SIG-M5 (cell line): ENCODE results near the gene CSF2.

Experiments
- DNase-seq: peaks from one replicate; lab custom pipeline; 2025; lab: John Stamatoyannopoulos, UW

CSF2 gene

DNA sequence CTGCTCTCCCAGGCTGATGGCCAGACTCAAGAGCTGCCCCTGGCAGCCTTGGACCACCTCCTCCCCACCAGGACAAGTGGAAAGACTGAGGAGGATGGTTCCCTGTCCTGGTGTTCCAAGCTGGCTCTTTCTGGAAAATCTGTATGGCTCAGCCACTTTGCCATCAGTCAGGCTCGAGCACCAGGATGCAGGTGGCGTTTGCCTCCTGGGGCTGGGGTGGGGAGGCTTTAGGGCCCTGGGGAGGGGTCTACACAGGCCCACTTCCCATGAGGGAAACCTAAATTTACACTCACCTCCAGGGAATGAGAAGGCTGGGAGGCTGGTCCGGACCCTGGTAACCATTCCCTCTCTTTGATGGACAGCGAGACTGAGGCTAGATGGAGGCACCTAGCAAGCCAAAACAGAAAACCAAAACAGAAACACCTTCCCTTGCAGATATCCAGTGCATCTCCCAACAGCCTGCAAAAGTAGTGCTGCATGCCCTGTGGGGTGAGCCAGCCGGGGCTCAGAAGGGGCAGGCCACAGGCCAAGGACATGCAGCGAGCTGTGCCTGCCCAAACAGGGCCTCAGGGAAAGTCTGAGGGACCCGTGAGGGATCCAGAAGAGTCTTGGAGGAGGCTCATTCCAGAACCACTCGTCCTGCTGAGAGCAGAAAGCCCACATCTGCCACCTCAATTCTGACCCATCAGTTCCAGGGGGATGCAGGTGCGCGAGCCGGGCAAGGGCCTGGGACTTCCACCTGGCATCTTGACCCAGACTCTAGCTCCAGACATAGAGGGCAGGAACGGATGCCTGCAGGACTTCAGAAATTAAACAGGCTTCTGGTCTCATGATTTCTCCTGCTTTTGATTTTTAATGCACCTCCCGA, 5.4 kb upstream of the CSF2 start:
- no peak for DNase-seq

DNA sequence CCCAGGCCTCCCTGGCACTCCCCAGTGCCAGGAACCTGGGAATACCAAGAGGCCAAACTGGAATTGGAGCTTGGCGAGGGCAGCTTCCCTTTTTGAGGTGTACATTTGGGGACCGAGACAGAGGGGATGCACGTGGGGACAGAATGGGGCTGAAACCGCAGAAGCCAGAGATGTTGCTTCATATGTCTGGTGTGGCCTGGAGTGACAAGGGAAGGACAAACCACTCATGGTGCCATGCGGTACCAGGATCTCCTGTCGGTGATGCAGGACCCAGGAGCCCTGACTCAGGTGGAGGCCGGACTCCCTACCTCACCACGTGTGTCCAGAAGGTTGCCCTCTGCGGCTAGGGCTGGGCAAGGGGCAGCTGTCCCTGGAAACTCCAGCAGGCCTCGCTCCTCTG, 4.0 kb upstream of the CSF2 start:
- DNase-seq = no peak

DNA sequence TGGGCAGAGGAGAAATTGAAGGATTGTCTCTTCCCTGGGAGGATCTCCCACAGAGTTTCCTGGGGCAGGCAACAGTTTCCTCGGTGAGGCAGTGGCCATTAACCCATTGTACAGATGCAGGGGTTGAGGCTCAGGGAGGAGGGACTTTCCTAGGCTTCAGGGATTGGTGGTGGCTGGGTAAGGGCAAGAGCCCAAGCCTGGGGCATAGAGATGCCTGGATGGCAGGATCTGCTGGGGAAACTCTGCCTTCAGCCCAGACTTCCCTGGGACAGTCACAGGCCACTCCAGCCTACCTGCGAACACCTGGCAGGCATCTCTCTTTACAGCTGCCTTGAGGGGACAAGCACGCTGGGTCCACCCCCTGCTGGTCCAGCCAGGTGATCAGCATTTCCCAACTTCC, 3.6 kb upstream of the CSF2 start:
- no peak for DNase-seq

DNA sequence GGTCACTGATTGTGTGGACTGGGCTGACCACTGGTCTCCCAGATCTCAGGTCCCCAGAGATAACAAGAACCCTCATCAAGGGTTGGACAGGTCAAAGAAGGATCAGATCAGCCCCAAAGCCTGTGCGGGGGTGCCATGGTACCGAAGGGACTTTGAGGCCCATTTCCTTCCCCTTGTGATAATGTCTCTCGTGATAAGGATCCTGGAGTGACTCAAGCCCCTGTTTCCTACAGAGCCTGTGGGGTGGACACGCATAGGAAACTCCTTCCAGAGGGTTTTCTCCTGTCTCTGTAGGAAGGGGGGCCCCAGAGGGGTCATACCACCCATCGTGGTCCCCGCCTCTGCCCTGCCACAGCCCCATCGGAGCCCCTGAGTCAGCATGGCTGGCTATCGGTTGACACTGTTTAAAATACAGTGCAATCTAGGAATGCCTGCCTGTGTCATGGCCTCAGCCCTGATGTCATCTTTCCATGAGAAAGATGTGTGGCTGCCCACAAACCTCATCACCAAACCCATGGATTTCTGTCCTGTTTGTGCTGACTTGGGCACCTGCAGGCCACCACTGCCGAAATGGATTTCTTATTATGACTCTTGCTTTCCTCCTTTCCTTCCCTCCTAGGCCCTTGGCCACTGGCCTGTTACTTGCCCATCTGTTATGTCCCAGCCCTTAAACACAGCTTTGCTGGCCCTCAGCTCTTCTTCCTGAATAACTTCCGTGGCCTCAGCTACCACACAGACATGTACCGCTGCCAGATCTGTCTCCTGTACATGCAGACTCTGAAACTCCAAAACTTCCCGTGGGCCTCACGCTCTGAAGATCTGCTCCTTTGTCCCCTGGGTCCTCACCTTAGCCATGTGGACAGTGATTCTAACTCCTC, 2.9 kb upstream of the CSF2 start:
- no peak for DNase-seq

DNA sequence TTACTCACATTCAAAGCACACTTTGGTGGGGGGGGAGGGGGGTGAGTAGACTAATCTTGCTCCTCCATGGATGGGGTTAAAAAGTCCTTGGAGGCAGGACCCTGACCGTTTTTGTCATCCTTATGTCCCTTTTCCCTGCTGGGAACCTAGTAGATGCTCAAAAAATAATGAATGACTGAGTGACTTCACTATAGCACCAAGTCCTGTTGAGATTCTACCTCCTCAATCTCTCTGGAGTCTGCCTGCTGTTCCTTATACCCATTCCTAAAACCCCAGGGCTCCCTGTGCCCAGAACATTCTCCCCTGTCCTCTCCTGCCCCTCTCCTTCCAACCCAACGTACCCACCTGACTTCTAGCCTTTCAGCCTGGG, 2.3 kb upstream of the CSF2 start:
- no peak for DNase-seq

DNA sequence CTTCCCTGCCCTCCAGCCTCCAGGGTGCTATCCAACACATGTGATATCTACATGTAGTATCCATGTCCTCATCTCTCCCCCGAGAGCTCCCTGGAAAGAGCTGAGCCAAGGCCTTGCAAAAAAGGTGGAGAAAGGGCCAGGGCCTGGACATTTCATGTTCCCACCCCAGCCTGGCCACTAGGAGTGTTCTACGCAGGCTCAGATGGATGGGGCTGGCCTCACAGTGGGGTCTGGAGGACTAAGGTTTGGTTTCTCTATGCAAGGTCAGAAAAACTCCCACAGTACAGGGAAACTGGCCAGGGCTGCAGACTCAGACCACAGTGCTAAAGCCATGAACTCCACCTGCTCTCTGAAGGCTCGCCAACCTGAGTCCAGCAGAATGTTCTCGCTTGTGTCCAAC, 1.5 kb upstream of the CSF2 start:
- DNase-seq = no peak

DNA sequence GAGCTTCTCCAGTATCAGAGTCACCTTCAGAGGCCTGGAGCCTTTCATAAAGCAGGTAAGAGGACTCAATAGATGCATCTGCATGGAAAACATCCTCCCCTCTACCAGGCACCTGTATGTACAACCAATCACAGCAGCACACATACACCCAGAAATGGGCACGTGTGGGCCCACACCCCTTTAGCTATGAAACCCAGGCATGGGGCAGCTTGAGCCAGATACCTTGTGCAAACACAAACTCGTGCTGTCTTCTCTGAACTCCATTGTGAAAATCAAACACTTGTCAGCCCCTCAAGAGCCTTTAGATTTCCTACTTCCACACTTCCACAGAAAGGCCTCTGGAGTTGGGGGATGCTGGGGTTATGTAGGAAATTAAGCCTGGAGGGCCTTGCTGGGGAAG, 1.1 kb upstream of the CSF2 start:
- DNase-seq = no peak

DNA sequence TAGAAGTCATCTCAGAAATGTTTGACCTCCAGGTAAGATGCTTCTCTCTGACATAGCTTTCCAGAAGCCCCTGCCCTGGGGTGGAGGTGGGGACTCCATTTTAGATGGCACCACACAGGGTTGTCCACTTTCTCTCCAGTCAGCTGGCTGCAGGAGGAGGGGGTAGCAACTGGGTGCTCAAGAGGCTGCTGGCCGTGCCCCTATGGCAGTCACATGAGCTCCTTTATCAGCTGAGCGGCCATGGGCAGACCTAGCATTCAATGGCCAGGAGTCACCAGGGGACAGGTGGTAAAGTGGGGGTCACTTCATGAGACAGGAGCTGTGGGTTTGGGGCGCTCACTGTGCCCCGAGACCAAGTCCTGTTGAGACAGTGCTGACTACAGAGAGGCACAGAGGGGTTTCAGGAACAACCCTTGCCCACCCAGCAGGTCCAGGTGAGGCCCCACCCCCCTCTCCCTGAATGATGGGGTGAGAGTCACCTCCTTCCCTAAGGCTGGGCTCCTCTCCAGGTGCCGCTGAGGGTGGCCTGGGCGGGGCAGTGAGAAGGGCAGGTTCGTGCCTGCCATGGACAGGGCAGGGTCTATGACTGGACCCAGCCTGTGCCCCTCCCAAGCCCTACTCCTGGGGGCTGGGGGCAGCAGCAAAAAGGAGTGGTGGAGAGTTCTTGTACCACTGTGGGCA, 642 bp downstream of the CSF2 start:
- DNase-seq = no peak

DNA sequence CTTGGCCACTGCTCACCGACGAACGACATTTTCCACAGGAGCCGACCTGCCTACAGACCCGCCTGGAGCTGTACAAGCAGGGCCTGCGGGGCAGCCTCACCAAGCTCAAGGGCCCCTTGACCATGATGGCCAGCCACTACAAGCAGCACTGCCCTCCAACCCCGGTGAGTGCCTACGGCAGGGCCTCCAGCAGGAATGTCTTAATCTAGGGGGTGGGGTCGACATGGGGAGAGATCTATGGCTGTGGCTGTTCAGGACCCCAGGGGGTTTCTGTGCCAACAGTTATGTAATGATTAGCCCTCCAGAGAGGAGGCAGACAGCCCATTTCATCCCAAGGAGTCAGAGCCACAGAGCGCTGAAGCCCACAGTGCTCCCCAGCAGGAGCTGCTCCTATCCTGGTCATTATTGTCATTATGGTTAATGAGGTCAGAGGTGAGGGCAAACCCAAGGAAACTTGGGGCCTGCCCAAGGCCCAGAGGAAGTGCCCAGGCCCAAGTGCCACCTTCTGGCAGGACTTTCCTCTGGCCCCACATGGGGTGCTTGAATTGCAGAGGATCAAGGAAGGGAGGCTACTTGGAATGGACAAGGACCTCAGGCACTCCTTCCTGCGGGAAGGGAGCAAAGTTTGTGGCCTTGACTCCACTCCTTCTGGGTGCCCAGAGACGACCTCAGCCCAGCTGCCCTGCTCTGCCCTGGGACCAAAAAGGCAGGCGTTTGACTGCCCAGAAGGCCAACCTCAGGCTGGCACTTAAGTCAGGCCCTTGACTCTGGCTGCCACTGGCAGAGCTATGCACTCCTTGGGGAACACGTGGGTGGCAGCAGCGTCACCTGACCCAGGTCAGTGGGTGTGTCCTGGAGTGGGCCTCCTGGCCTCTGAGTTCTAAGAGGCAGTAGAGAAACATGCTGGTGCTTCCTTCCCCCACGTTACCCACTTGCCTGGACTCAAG, 1.5 kb downstream of the CSF2 start:
- DNase-seq = no peak

DNA sequence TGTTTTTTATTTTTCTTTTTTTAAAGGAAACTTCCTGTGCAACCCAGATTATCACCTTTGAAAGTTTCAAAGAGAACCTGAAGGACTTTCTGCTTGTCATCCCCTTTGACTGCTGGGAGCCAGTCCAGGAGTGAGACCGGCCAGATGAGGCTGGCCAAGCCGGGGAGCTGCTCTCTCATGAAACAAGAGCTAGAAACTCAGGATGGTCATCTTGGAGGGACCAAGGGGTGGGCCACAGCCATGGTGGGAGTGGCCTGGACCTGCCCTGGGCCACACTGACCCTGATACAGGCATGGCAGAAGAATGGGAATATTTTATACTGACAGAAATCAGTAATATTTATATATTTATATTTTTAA, 2.1 kb downstream of the CSF2 start:
- no peak for DNase-seq

DNA sequence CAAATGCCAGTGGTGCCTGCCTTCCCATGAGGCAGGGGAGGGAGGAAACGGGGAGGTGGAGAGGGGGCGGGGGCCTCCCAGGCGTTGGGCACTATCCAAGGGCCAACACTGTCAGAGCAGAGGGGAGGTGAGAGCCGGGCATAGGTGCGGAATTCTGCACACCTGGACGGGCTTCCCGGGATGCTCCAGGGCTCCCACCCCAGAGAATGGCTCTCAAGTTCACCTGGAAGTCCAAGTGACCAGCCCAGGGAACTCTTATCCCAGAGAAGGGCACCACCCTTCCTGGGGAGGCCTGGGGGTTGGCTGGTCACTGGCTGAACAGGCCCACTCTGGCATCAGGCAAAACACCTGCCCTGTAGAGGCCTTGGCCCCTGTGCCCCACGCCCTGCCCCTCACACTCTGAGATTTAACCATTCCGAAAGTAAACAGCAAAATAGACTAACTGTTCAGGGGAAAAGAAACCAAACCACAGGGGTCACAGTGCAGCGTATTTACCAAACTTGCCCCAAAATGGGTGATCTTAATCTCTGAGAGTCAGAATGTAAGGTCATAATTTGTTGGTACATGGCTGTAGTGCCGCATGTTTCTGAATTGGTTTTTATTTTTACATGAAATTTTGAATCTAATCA, 2.7 kb downstream of the CSF2 start:
- DNase-seq = no peak

DNA sequence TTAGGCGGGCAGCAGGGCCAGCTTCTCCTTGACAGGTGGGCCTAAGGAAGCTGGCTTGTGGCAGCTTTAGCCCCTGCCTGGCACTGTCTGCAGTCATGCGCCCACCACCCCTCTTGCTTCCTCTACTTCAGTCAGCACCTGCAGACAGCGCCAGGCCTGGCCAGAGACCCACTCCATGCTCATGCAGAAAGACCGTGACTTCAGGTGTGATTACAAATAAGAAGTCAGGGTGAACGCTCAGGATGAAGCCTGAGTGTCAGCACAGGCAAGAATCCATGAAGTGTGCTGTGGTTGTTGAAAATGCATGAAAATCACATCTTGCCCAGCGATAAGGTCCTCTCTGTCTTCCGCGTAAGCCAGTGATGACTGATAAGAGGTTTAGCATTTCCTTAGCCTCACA, 3.4 kb downstream of the CSF2 start:
- DNase-seq = no peak

DNA sequence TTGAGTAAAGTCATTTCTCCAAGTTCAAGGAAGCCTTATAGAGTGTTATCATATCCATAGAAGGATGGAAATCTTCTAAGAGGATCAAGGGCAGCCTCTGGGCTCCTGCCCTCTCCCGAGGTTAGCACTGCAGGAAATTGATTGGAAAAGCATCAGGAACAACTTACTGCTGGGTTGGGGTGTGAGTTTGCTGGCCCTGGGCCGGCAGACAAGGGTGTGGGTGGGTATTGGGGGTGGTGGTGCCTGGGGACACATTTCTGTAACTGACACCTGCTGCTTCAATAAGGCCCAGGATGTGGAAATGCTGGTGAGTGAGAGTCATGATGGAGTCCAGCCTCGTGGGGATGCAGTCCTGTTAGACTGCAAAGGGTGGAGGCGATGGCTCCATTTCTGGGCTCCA, 5.5 kb downstream of the CSF2 start:
- DNase-seq = no peak

DNA sequence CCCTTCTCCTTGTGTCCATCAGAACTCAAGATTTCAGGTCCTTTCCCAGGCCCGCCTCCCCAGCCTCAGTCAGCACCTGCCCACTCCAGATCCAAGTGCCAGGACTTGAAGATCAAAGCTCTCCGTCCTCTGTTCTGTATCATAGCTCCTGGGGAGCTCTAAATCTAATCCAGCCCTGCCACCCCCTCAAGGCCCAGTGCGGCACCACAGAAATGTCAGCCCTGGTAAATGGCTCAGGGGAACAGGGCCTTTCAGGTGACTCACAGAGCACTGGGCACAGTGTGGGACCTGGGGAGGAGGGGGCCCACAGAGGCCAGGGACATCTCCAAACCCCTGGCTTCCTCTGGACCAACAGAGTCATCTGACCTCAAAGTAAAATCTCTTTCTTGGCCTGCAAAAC, 6.0 kb downstream of the CSF2 start:
- DNase-seq = no peak

DNA sequence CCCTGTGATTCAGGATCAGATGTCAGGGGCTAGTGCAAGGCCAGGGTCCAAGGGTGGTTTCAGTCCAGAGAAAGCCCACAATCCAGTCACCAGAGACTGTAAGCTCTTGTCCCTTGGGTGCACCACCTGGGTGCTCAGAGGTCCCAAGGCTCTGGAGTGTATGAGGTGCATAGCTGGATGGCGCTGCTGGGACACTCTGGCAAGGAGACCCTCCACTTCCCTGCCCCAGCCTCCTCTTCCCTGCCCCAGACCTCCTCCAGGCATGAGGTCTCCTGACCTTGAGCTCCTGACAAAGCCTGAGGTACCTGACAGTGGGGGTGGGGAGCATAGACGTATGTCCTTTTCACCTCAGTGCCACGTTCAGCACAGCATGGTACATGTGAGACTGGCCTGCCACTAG, 7.0 kb downstream of the CSF2 start:
- DNase-seq = no peak

DNA sequence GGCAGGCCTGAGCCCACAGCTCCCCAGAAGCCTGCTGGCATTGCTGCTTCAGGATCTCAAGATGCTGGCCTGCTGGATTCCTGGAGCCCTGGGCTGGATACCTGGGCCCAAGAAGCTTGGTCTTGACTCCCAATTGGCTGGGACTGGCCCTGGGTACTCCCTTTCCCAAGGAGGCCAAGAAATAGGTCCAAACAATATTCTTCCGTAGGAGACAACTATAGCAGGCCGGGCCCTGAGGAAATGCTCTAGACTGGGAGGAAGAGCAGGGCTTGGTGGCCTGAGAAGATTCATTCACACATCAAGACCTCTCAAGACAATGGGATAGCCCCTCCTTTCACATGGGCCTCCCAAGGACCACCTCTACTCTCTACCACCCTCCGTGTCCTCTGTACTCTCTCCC, 7.9 kb downstream of the CSF2 start:
- no peak for DNase-seq

DNA sequence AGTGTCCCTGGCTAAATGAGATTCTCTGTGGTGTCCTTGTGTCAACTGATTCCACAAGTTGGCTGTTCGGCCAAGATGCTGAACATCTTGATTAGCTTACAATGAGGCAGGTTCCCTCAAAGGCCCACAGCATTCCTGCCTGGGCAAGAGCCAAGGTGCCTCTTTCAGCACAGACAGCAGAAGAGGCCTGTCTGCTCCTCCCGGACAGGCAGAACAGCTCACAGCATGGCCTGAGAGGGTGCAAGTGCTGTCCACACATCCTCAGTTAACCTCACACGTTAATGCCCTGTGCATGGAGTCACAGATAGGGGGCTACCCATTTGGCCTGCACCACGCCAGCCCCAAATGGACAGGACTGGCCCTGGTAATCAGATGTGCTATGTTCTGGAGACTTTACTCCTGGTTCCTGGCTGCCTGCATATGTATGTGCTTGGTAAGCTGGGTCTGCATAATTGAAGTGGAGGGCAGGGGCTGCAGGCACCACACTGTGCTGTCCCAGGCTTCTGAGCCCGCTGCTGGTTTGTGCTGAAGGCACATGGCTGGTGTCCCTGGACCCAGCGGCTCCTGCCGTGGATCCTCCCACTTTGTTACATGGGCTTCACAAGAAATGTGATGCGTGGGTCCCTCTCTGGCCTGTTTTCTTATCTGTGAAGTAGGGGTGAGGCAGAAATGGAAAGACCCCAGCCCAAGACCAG, 8.9 kb downstream of the CSF2 start:
- no peak for DNase-seq

DNA sequence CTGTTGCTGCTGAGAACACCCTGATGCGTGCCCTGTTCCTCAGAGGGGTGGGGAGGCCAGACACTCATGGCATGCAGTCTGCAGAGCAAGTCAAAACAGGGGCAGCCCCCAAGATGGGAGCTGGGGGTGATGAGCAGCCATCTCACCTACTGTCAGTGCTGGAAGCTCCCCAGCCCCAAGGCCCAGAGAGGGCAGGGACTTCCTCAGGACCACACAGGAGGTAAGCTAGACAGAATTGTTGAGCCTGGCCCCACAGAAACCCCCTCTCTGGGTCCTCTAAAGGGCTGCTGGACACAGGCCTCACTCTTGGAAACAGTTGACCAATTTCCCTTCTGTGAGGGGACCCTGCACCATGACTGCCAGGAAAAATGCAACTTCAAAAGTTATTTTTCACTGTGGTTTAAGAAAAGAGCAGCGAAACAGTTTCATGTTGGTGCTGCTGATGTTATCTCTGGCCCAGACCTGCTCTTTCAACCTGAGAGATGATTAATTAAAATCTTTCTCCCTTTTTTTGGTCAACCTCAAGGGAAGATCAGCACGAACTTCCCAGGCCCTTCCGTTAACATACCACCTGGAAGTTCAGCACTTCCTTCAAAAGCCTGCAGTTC, 9.6 kb downstream of the CSF2 start:
- no peak for DNase-seq

DNA sequence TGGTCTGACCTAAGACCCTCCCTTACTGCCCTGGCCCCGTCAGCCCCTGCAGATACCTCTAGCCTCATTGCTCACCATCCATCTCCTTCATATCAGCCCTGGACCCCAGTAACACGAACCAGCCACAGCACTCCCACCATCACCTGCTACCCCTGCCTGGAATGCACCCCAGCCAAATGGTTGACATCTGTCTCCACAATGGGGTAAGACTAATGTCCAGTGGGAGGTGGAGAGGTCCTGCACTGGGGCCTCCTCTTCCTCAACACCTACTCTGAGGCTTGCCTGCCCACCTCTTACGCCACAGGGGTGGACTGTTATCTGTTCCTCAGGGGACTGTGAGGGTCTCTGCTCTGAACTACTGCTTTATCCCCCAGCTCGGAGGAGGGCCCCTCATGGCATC, 12.1 kb downstream of the CSF2 start:
- DNase-seq = no peak

DNA sequence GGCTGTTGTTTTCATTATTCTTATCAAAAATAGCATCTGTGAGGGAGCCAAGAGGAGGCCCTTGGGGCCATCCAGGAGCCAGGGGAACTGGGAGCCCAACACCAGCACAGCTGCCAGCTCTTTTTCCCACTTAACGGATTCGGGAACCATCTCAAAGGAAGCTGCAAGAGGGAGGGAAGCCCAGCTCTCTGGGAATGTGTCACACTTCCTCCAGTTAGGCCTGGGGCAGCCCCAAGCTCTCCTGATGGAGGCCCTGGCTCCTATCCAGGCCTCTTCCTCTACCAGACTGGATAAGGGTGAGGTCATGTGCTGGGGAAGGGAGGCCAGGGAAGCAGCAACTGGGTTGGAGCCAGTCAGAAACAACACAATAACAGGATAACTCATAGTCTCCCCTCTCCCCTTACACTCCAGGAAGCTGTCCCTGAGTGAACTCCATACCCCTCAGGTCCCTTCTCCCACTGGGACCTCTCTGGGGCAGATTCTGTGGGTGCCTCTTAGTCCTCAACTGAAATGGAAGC, 12.7 kb downstream of the CSF2 start:
- no peak for DNase-seq
